T-cell (primary cell): ENCODE data around the gene AP3B2. TPM values are rescaled to one million over a fixed set of nuclear protein-coding genes. Genes with fewer than 3 reads are reported as not detected.

Experiments used
- ATAC-seq, 4 experiments: fragments of 200-7000 bp in 3 of 4; fragments of 150-1000 bp in 1 of 4; cut with Tn5 transposase; replicated peaks in 1 of 4; 1 replicate in 3 of 4; 2 replicates in 1 of 4; pipeline ENCODE4 v1.10.0; 2021; ENCODE audit warnings: moderate library complexity in 3 of 4, mild to moderate bottlenecking in 2 of 4, moderate number of reproducible peaks in 1 of 4
- CTCF ChIA-PET, 2 donors: fragments of 300-600 bp; sonication (Branson Sonifier 250); formaldehyde crosslinking; loops; one replicate each; lab custom pipeline; 2022; ENCODE audit warnings: antibody characterized with exemption in 2 of 2; lab: Charles Lee
- POLR2A ChIA-PET, 2 donors: fragments of 300-600 bp; sonication (Branson Sonifier 250); formaldehyde crosslinking; loops; one replicate each; lab custom pipeline; 2022; ENCODE audit warnings: antibody characterized with exemption in 2 of 2; lab: Charles Lee
- DNase-seq, 35 experiments: peaks; one replicate each; pipeline versions ENCODE4 v3.0.0 to v3.0.0-alpha.2; 2013 to 2023
- H3K27ac ChIP-seq: one replicate; pipeline ENCODE4 v1.5.1; 2013; ENCODE audit warnings: low read length
- H3K27me3 ChIP-seq, 2 experiments: replicated peaks in 1 of 2; 1 replicate in 1 of 2; 2 replicates in 1 of 2; pipeline versions ENCODE4 v1.6.1 to v1.7.0; 2013; ENCODE audit warnings: low read length in 1 of 2, mixed read lengths in 1 of 2; ENCODE audit not compliant: control insufficient read depth in 2 of 2, insufficient read depth in 2 of 2; ENCODE audit errors: extremely low read depth in 1 of 2
- H3K36me3 ChIP-seq, 2 donors: 1 replicate in 1 of 2; 2 replicates in 1 of 2; pipeline versions ENCODE4 v1.6.1 to v1.7.0; 2013; ENCODE audit warnings: low read length in 1 of 2; ENCODE audit not compliant: control insufficient read depth in 2 of 2, insufficient read depth in 1 of 2; ENCODE audit errors: extremely low read depth in 1 of 2
- H3K4me1 ChIP-seq, 2 experiments: 1 replicate in 1 of 2; 2 replicates in 1 of 2; pipeline versions ENCODE4 v1.6.1 to v1.7.0; 2013; ENCODE audit warnings: low read length in 2 of 2, mixed read lengths in 1 of 2; ENCODE audit not compliant: insufficient read depth in 2 of 2, control insufficient read depth in 1 of 2; ENCODE audit errors: extremely low read depth in 1 of 2
- H3K4me3 ChIP-seq, 2 donors: 1 replicate in 1 of 2; 2 replicates in 1 of 2; pipeline versions ENCODE4 v1.5.1 to v1.7.0; 2013; ENCODE audit warnings: mild to moderate bottlenecking in 2 of 2, low read length in 1 of 2, moderate library complexity in 1 of 2; ENCODE audit not compliant: control insufficient read depth in 1 of 2; ENCODE audit errors: extremely low read depth in 1 of 2
- H3K9me3 ChIP-seq: 2 replicates; pipeline ENCODE4 v1.7.0; 2013
- H3K27ac Mint-ChIP-seq, 2 donors: one replicate each; pipeline ENCODE4 v1.8.0; 2020 to 2021; ENCODE audit warnings: mild to moderate bottlenecking in 2 of 2, mixed read lengths in 2 of 2
- H3K27me3 Mint-ChIP-seq, 2 donors: one replicate each; pipeline ENCODE4 v1.8.0; 2021 to 2022; ENCODE audit warnings: mixed read lengths in 2 of 2
- H3K36me3 Mint-ChIP-seq: one replicate; pipeline ENCODE4 v1.8.0; 2021; ENCODE audit warnings: mixed read lengths
- H3K4me1 Mint-ChIP-seq, 3 donors: one replicate each; pipeline ENCODE4 v1.8.0; 2020 to 2022; ENCODE audit warnings: mixed read lengths in 3 of 3, mild to moderate bottlenecking in 1 of 3
- H3K4me3 Mint-ChIP-seq, 3 donors: one replicate each; pipeline ENCODE4 v1.8.0; 2020 to 2022; ENCODE audit warnings: mild to moderate bottlenecking in 3 of 3, mixed read lengths in 3 of 3, moderate library complexity in 3 of 3
- H3K9me3 Mint-ChIP-seq, 3 donors: one replicate each; pipeline ENCODE4 v1.8.0; 2020 to 2022; ENCODE audit warnings: mixed read lengths in 3 of 3
- WGBS: methylation state at CpG from one replicate; pipeline ENCODE4 v1.1.5; 2013; ENCODE audit warnings: missing lambda C conversion rate; ENCODE audit not compliant: insufficient coverage; 5-methylcytosine and 5-hydroxymethylcytosine counted together
- total RNA-seq, 35 experiments: library from RNA in 6 of 35; stranded (reverse) in 6 of 35; fragments of 120-200 nt in 1 of 35; gene quantifications; one replicate each; pipeline versions ENCODE4 v1.2.1 to v1.2.4 and lab custom pipeline; 2013 to 2026

Gene AP3B2
- total RNA-seq, 5 donors from 2014 or later (not counting 1 experiment from before 2014, with no cell fraction given): 0.23 to 5.8 (median 0.76) TPM

GRCh38 chr15:82743810-82744209, 34.1 kb upstream of the AP3B2 start:
- no peaks in the 10 kb centered on the region for H3K27me3 Mint-ChIP-seq
- Histone ChIP-seq H3K4me3 (no peak overlapping the region), H3K27ac (no peak overlapping the region), H3K9me3 (no peaks in the 10 kb centered on the region), H3K27me3 (no peaks in the 10 kb centered on the region), H3K4me1 (no peaks in the 10 kb centered on the region), H3K36me3 (no peaks in the 10 kb centered on the region)
- ATAC-seq (no peak), DNase-seq (no peak)
- CTCF ChIA-PET: no interaction called here
- no peak overlapping the region for H3K27ac Mint-ChIP-seq
- H3K4me1 Mint-ChIP-seq: peaks cover 0 to 6% (median 2%) of the 10 kb centered on the region in 3 donors
- H3K4me3 Mint-ChIP-seq: no peak overlapping the region
- WGBS: 100% methylated on average over 1 of the region's 1 CpG
- POLR2A ChIA-PET: interaction anchor here in 1 of 2 donors (0.7 kb wide), 1 partner anchor 105 kb away, joined by 3 read pairs; no protein-coding TSS in a partner anchor
- peaks cover 10% of the 10 kb centered on the region for H3K36me3 Mint-ChIP-seq
- H3K9me3 Mint-ChIP-seq: no peaks in the 10 kb centered on the region

DNA sequence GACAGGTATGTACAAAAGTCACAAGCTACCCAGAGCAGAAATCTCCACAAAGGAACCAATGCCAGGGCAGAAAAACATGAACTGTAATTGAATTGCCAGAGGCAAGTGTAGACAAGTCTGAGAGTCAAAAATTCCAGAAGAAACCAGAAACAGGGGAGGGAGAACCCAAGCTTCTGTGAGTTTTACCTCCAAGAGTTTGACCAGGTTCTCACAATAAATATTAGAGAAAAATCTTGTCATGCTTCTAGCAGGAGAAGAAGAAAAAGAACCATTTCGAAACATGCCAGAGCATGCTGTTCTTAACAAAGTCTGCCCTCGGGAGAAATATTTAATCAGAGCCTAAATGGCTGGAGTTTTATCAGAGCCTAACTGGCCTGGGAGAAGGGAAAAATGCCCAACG, 32.5 kb upstream of the AP3B2 start:
- Mint-ChIP-seq H3K27ac (no peak overlapping the region), H3K4me1 (no peaks in the 10 kb centered on the region), H3K36me3 (peaks cover 17% of the 10 kb centered on the region), H3K27me3 (no peaks in the 10 kb centered on the region), H3K4me3 (no peak overlapping the region), H3K9me3 (no peaks in the 10 kb centered on the region)
- H3K27ac ChIP-seq: no peak overlapping the region
- no peaks in the 10 kb centered on the region for H3K4me1 ChIP-seq
- no peak overlapping the region for H3K4me3 ChIP-seq
- POLR2A ChIA-PET: no interaction called here
- CTCF ChIA-PET: interaction anchor here in 1 of 2 donors (0.6 kb wide), 1 partner anchor 69 kb away, joined by 3 read pairs; no protein-coding TSS in a partner anchor
- WGBS: no CpG with 5 or more reads among the region's 3 CpGs
- no peaks in the 10 kb centered on the region for H3K27me3 ChIP-seq
- DNase-seq (no peak), ATAC-seq (no peak)
- H3K36me3 ChIP-seq: no peaks in the 10 kb centered on the region
- H3K9me3 ChIP-seq: no peaks in the 10 kb centered on the region

DNA sequence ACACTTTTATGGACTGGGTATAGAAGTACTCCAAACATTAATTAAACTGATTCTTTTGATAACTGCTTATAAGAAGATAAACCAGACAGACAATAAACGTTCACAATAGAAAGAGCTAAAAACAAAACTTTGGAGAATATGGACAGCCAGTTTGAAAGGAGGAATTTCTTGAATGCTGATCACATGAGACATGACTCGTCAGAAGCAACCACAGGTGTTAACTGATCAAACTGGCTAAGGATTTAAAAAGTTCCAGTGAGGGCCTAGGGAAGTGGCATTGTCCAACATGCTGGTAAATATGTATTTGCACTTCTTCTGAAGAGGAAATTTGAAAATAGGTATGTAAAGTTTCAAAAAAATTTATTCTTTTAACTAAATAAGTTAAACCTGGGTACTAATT, 29.4 kb upstream of the AP3B2 start:
- Histone ChIP-seq H3K27ac (no peak overlapping the region), H3K36me3 (peaks cover 0 to 10% of the 10 kb centered on the region in 2 donors), H3K4me1 (no peaks in the 10 kb centered on the region), H3K27me3 (no peaks in the 10 kb centered on the region), H3K9me3 (no peaks in the 10 kb centered on the region), H3K4me3 (no peak overlapping the region)
- 88% methylated on average over 1 of the region's 2 CpGs for WGBS
- Mint-ChIP-seq H3K27me3 (no peaks in the 10 kb centered on the region), H3K9me3 (no peaks in the 10 kb centered on the region), H3K4me3 (no peak overlapping the region), H3K27ac (no peak overlapping the region), H3K36me3 (peaks cover 27% of the 10 kb centered on the region), H3K4me1 (no peaks in the 10 kb centered on the region)
- CTCF ChIA-PET: no interaction called here
- POLR2A ChIA-PET: interaction anchor here in 1 of 2 donors (0.6 kb wide), 1 partner anchor 112 kb away, joined by 3 read pairs; no protein-coding TSS in a partner anchor
- DNase-seq (no peak), ATAC-seq (no peak)

DNA sequence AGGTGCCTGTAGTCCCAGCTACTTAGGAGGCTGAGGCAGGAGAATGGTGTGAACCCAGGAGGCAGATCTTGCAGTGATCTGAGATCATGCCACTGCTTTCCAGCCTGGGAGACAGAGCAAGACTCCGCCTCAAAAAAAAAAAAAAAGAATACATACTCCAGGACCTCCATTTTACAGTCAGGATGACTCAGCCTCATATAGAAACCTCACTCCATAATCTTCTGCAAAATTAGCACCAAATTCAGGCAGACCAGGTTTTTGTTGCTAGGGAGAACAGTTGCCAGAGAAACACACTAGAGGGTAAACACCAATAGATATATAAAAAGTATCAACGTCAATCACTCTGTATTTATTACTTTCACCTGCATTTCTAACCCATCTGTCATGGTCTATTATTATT, 28.3 kb upstream of the AP3B2 start:
- Histone ChIP-seq H3K27me3 (no peaks in the 10 kb centered on the region), H3K9me3 (no peaks in the 10 kb centered on the region), H3K4me1 (no peaks in the 10 kb centered on the region), H3K4me3 (no peak overlapping the region), H3K27ac (no peak overlapping the region), H3K36me3 (peaks cover 0 to 14% of the 10 kb centered on the region in 2 donors)
- ChIA-PET CTCF (no interaction called here), POLR2A (no interaction called here)
- ATAC-seq (no peak), DNase-seq (no peak)
- Mint-ChIP-seq H3K27ac (no peak overlapping the region), H3K36me3 (peaks cover 30% of the 10 kb centered on the region), H3K9me3 (no peaks in the 10 kb centered on the region), H3K4me3 (no peak overlapping the region), H3K27me3 (no peaks in the 10 kb centered on the region), H3K4me1 (no peaks in the 10 kb centered on the region)
- WGBS: 100% methylated on average over 1 of the region's 2 CpGs

DNA sequence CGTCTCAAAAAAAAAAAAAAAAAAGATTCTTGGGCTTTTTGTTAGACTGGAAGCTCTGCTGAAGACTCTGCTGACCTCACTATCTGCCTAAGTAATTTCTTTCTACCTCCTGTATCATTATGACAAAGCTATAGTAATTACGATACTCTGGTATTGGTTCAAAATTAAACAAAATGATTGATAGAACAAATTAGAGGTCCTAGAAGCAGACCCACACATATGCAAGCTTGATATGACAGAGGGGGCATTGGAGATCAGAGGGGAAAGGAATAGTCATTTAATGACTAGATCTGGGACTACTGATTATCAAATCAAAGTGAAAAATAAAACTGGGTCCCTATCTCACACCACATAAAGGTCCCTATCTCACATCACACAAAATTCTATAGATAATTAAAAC, 21.9 kb upstream of the AP3B2 start:
- Histone ChIP-seq H3K4me3 (no peak overlapping the region), H3K27me3 (peaks cover 0 to 6% of the 10 kb centered on the region in 2 experiments), H3K27ac (no peak overlapping the region), H3K4me1 (no peaks in the 10 kb centered on the region), H3K9me3 (no peaks in the 10 kb centered on the region), H3K36me3 (peaks cover 0 to 22% of the 10 kb centered on the region in 2 donors)
- H3K27me3 Mint-ChIP-seq: no peaks in the 10 kb centered on the region
- ATAC-seq: no peak
- H3K27ac Mint-ChIP-seq: no peak overlapping the region
- ChIA-PET POLR2A (no interaction called here), CTCF (no interaction called here)
- peaks cover 51% of the 10 kb centered on the region for H3K36me3 Mint-ChIP-seq
- H3K9me3 Mint-ChIP-seq: no peaks in the 10 kb centered on the region
- no peak for DNase-seq
- H3K4me1 Mint-ChIP-seq: no peaks in the 10 kb centered on the region
- no peak overlapping the region for H3K4me3 Mint-ChIP-seq
- WGBS: no CpG with 5 or more reads among the region's 2 CpGs

- 100% methylated on average over 6 of the region's 11 CpGs for WGBS
- ATAC-seq (no peak), DNase-seq (no peak)
- Mint-ChIP-seq H3K27me3 (peaks cover 4 to 5% of the 10 kb centered on the region in 2 donors), H3K4me1 (no peaks in the 10 kb centered on the region), H3K4me3 (no peak overlapping the region), H3K36me3 (peaks cover 46% of the 10 kb centered on the region), H3K9me3 (no peaks in the 10 kb centered on the region), H3K27ac (no peak overlapping the region)
- Histone ChIP-seq H3K27ac (no peak overlapping the region), H3K36me3 (peaks cover 0 to 15% of the 10 kb centered on the region in 2 donors), H3K27me3 (peaks cover 0 to 6% of the 10 kb centered on the region in 2 experiments), H3K4me3 (no peak overlapping the region), H3K9me3 (no peaks in the 10 kb centered on the region), H3K4me1 (no peaks in the 10 kb centered on the region)
- ChIA-PET POLR2A (no interaction called here), CTCF (no interaction called here)
These were observed 20.4 kb upstream of the AP3B2 start for GRCh38 chr15:82730022-82730530.
